Adrenal gland (tissue), 12 donors: ENCODE measurements around the gene PARD3B. TPM values are rescaled to one million over a fixed set of nuclear protein-coding genes. Genes with fewer than 3 reads are reported as not detected.

ENCODE experiments used
- DNase-seq, 7 donors: peaks; one replicate each; pipeline ENCODE4 v3.0.0-alpha.2; 2019 to 2020
- H3K27ac ChIP-seq, 5 donors: fragments of 200-600 bp; sonication (generic) in 4 of 5; 1 replicate in 3 of 5; 2 replicates in 2 of 5; pipeline versions ENCODE4 v1.5.1 to v1.8.0; 2016 to 2020; ENCODE audit warnings: mild to moderate bottlenecking in 1 of 5
- H3K27me3 ChIP-seq: fragments of 200-600 bp; 2 replicates; pipeline ENCODE4 v1.8.0; 2021
- H3K36me3 ChIP-seq, 2 donors: fragments of 200-600 bp; replicated peaks in 1 of 2; 1 replicate in 1 of 2; 2 replicates in 1 of 2; pipeline versions ENCODE4 v1.5.1 to v1.8.0; 2018 to 2022
- H3K4me1 ChIP-seq, 2 donors: fragments of 200-600 bp; replicated peaks in 1 of 2; 1 replicate in 1 of 2; 2 replicates in 1 of 2; pipeline versions ENCODE4 v1.5.1 to v1.8.0; 2018 to 2021
- H3K4me3 ChIP-seq, 4 donors: fragments of 200-600 bp; sonication (generic) in 3 of 4; one replicate each; pipeline ENCODE4 v1.5.1; 2016 to 2018
- H3K9me3 ChIP-seq, 3 donors: fragments of 200-600 bp; sonication (generic) in 1 of 3; replicated peaks in 1 of 3; 1 replicate in 2 of 3; 2 replicates in 1 of 3; pipeline versions ENCODE4 v1.5.1 to v1.8.0; 2016 to 2021
- POLR2A ChIP-seq, 2 donors: fragments of 450-650 bp; IDR thresholded peaks; one replicate each; pipeline ENCODE4 v1.6.1; 2017; ENCODE audit warnings: antibody characterized with exemption in 2 of 2, mild to moderate bottlenecking in 2 of 2, moderate library complexity in 1 of 2
- WGBS, 4 donors: extraction: QIAGEN DNeasy Blood & Tissue Kit in 2 of 4; methylation state at CpG; one replicate each; pipeline versions ENCODE4 v1.1.5 to v1.1.7; 2013 to 2017; 5-methylcytosine and 5-hydroxymethylcytosine counted together
- intact Hi-C, 2 donors: fragments of 100-400 bp; cut with DNase I; formaldehyde crosslinking; loops; one replicate each; pipeline versions ENCODE4 v1.14.1 to v1.15.0; 2022 to 2023
- polyA plus RNA-seq, 3 donors: library from polyadenylated mRNA; stranded (reverse); fragments of 200-250 nt in 2 of 3; fragments of 350-450 nt in 1 of 3; fragmentation: Illumina TruSeq in 1 of 3; extraction: RNeasy Lipid Tissue Mini Kit (QIAGEN cat#74804) in 1 of 3; gene quantifications; one replicate each; pipeline ENCODE4 v1.2.3, GENCODE V29; 2013 to 2014
- total RNA-seq, 9 donors: library from RNA; depleted of rRNA in 4 of 9; stranded (reverse); fragments of >200 nt in 4 of 9; fragments of 120-200 nt in 1 of 9; fragmentation: NEBNext Ultra II Directional in 1 of 9; extraction: Animal tissue kit (Norgen Biotek cat#: 25700) in 1 of 9; gene quantifications; one replicate each; pipeline versions ENCODE4 v1.1.0 to v1.2.4, GENCODE V29; 2013 to 2023
- TF ChIP-seq, protein P1 (sequence below), 6 experiments: fragments of 450-650 bp in 4 of 6; fragments of 200-600 bp in 2 of 6; sonication (generic) in 1 of 6; IDR thresholded peaks; 1 replicate in 5 of 6; 2 replicates in 1 of 6; pipeline versions ENCODE4 v1.5.1 to v1.8.0; 2016 to 2021; ENCODE audit warnings: antibody characterized with exemption in 6 of 6, mild to moderate bottlenecking in 2 of 6, moderate library complexity in 1 of 6
- donor health status: healthy with polysubstance abuse.
- donor health status: Bipolar disorder and iron deficiency.
- donor health status: DM: yes; HTN: yes; CAD: no.
- donor health status: DM: no; HTN: no; CAD: no.
- donor health status: DM: no; HTN: no; CAD: no.
- donor health status: DM: yes; HTN: yes; CAD: no.

The PARD3B gene
- total and polyA plus RNA-seq, 12 donors, result 1.9 to 20.4 (median 9.5) TPM

DNA sequence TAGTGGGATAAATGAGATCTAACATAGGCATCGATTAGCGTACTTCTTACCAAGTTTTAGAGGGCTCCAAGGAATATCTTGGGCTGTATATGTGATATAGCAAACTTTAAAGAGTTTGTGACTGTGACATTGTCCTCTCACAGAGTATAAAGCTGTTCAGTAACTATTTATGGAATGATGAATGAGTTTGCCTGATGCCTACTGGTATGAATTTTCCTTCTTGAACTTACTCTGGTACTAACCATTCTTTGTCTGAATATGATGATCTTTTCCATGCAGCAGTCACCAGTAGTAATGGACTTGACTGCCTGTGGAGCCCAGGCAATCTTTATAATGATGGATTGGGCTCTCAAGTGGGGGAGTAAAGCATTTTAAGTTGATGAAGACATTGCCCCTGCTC, 120.5 kb downstream of the PARD3B start:
- Histone ChIP-seq H3K4me3 (no peak overlapping the region), H3K36me3 (no peaks in the 10 kb centered on the region), H3K27ac (peak overlapping the region in 1 of 5 donors; percentile 62), H3K27me3 (no peaks in the 10 kb centered on the region), H3K4me1 (peaks cover 5 to 13% of the 10 kb centered on the region in 2 donors), H3K9me3 (no peaks in the 10 kb centered on the region)
- intact Hi-C loops, result no loop called here
- DNase-seq, result no peak
- WGBS, 4 donors, result 94 to 98% (median 97%) methylated on average over 2 of the region's 2 CpGs
- no peak for TF ChIP-seq POLR2A (IDR thresholded peaks at IDR 0.05)
- TF ChIP-seq, protein P1, sequence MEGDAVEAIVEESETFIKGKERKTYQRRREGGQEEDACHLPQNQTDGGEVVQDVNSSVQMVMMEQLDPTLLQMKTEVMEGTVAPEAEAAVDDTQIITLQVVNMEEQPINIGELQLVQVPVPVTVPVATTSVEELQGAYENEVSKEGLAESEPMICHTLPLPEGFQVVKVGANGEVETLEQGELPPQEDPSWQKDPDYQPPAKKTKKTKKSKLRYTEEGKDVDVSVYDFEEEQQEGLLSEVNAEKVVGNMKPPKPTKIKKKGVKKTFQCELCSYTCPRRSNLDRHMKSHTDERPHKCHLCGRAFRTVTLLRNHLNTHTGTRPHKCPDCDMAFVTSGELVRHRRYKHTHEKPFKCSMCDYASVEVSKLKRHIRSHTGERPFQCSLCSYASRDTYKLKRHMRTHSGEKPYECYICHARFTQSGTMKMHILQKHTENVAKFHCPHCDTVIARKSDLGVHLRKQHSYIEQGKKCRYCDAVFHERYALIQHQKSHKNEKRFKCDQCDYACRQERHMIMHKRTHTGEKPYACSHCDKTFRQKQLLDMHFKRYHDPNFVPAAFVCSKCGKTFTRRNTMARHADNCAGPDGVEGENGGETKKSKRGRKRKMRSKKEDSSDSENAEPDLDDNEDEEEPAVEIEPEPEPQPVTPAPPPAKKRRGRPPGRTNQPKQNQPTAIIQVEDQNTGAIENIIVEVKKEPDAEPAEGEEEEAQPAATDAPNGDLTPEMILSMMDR (IDR thresholded peaks at IDR 0.05), result no peak

DNA sequence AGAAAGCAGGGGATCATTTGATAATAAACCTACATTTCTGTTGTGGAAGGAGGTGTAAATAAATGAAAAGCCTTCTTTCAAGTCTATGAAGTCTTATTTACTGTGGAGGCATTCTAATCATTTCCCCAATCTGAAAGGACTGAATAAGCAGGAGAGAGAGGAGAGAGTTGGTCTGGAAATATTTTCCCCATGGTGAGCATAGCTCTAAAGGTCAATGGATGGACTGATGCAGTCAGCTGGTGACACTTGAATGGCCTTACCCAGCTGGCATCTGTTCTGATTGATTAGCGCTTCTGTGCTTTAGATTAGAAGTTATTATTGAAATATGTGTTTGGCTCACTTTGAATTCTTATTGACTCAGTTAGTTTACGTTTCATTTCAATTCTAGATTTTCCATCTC, 122.7 kb downstream of the PARD3B start:
- no peaks in the 10 kb centered on the region for H3K36me3 ChIP-seq
- H3K9me3 ChIP-seq, result no peaks in the 10 kb centered on the region
- H3K27ac ChIP-seq, result no peak overlapping the region
- intact Hi-C loops, result no loop called here
- H3K4me3 ChIP-seq, result no peak overlapping the region
- 89 to 100% (median 94%) methylated on average over 2 of the region's 2 CpGs for WGBS, 4 donors
- H3K27me3 ChIP-seq, result no peaks in the 10 kb centered on the region
- peaks cover 5 to 13% of the 10 kb centered on the region in 2 donors for H3K4me1 ChIP-seq
- TF ChIP-seq, protein P1 (IDR thresholded peaks at IDR 0.05), result no peak
- TF ChIP-seq POLR2A (IDR thresholded peaks at IDR 0.05), result no peak
- no peak for DNase-seq

DNA sequence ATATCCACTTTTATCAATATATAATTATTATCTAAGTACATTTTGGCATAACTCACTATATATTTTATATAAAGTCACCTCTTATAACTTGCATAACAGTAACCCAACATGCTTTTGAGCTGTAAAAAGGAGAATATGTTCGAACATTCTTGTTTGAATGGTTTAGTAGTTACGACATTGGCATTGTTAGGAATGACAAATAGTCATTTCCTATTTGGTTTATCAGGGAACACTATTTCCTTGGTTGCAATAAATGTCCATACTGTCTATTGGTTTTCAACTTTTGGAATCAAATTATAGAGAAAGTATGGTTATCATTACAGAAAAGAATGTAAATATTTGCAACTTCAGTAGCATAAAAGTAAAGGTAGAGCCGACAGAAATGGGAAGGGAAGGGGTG, 124.1 kb downstream of the PARD3B start:
- H3K27me3 ChIP-seq, result no peaks in the 10 kb centered on the region
- no peaks in the 10 kb centered on the region for H3K9me3 ChIP-seq
- H3K4me3 ChIP-seq, result no peak overlapping the region
- no peak for DNase-seq
- H3K27ac ChIP-seq, result no peak overlapping the region
- 79 to 89% (median 86%) methylated on average over 3 of the region's 3 CpGs for WGBS, 4 donors
- peaks cover 5 to 13% of the 10 kb centered on the region in 2 donors for H3K4me1 ChIP-seq
- no peaks in the 10 kb centered on the region for H3K36me3 ChIP-seq
- TF ChIP-seq, protein P1 (IDR thresholded peaks at IDR 0.05), result no peak
- TF ChIP-seq POLR2A (IDR thresholded peaks at IDR 0.05), result no peak
- intact Hi-C loops, result no loop called here

DNA sequence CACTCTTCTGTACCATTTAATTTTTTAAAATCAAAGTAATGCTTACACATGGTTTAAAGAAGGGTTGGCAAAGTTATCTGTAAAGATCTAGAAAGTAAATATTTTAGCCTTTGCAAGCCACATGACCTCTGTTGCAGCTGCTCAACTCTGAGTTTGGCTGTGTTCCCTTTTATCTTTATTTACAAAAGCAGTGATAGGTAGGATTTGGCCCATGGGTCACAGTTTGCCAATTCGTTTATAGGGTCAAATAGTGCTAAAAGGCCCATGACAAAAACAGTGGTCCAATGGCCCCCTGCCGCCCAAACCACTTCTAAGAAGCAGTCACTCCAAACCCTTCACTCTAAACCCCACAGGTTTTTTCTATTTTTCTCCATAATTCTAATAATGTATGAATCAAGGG, 124.8 kb downstream of the PARD3B start:
- Histone ChIP-seq H3K4me1 (peaks cover 5 to 8% of the 10 kb centered on the region in 2 donors), H3K27ac (no peak overlapping the region), H3K36me3 (no peaks in the 10 kb centered on the region), H3K27me3 (no peaks in the 10 kb centered on the region), H3K9me3 (no peaks in the 10 kb centered on the region), H3K4me3 (no peak overlapping the region)
- intact Hi-C loops, result no loop called here
- DNase-seq, result no peak
- WGBS, 4 donors, result 57 to 67% (median 60%) methylated on average over 2 of the region's 2 CpGs
- TF ChIP-seq POLR2A (IDR thresholded peaks at IDR 0.05), result no peak
- TF ChIP-seq, protein P1 (IDR thresholded peaks at IDR 0.05), result no peak
